ENCODE results near the gene C11orf58.

Gene C11orf58

GRCh38 chr11:16783321-16783801, 44.9 kb downstream of the C11orf58 start:
- no peak for TF ChIP-seq GABPA (IDR thresholded peaks at IDR 0.05; ENCODE audit: low read depth)
- TF ChIP-seq POLR2AphosphoS5 (IDR thresholded peaks at IDR 0.05; ENCODE audit: low read depth), result no peak
- TF ChIP-seq REST (IDR thresholded peaks at IDR 0.05; ENCODE audit: insufficient replicate concordance, low read depth), result no peak
- no peak for TF ChIP-seq SPI1 (IDR thresholded peaks at IDR 0.05; ENCODE audit: borderline replicate concordance, low read depth)

GRCh38 chr11:16784097-16784496, 45.6 kb downstream of the C11orf58 start:
- DNase-seq (ENCODE audit: low read depth in 1 of 2, low spot score in 1 of 2), result no peak
- no peak for TF ChIP-seq SPI1 (IDR thresholded peaks at IDR 0.05; ENCODE audit: borderline replicate concordance, low read depth)
- no peak overlapping the region for H3K4me3 ChIP-seq (replicated peaks; ENCODE audit: insufficient read depth, low read length)
- H3K27me3 ChIP-seq (ENCODE audit: insufficient read depth, poor library complexity, severe bottlenecking), result no peaks in the 10 kb centered on the region
- no peak overlapping the region for H3K27ac ChIP-seq (replicated peaks)

More at GRCh38 chr11:16783321-16783801, 44.9 kb downstream of the C11orf58 start:
- DNase-seq (ENCODE audit: low read depth in 1 of 2, low spot score in 1 of 2), result no peak
- no peak overlapping the region for H3K27ac ChIP-seq (replicated peaks)
- no peaks in the 10 kb centered on the region for H3K27me3 ChIP-seq (ENCODE audit: insufficient read depth, poor library complexity, severe bottlenecking)
- H3K4me3 ChIP-seq (replicated peaks; ENCODE audit: insufficient read depth, low read length), result no peak overlapping the region

GRCh38 chr11:16784666-16785065, 46.2 kb downstream of the C11orf58 start:
- no peak for DNase-seq (ENCODE audit: low read depth in 1 of 2, low spot score in 1 of 2)
- Histone ChIP-seq H3K27ac (replicated peaks) (no peak overlapping the region; the same call in 1 of the 2 replicates), H3K27me3 (ENCODE audit: insufficient read depth, poor library complexity, severe bottlenecking) (no peaks in the 10 kb centered on the region), H3K4me3 (replicated peaks; ENCODE audit: insufficient read depth, low read length) (no peak overlapping the region)
- TF ChIP-seq CTCF (IDR thresholded peaks at IDR 0.05; ENCODE audit: insufficient read depth, low read length) (no peak), GABPA (IDR thresholded peaks at IDR 0.05; ENCODE audit: low read depth) (no peak), SPI1 (IDR thresholded peaks at IDR 0.05; ENCODE audit: borderline replicate concordance, low read depth) (no peak), REST (IDR thresholded peaks at IDR 0.05; ENCODE audit: insufficient replicate concordance, low read depth) (no peak), POLR2AphosphoS5 (IDR thresholded peaks at IDR 0.05; ENCODE audit: low read depth) (no peak)

- TF ChIP-seq POLR2AphosphoS5 (IDR thresholded peaks at IDR 0.05; ENCODE audit: low read depth) (no peak), CTCF (IDR thresholded peaks at IDR 0.05; ENCODE audit: insufficient read depth, low read length) (peak; percentile 94)
- peak; percentile 45 to 86 for DNase-seq (ENCODE audit: low read depth in 1 of 2, low spot score in 1 of 2)
- no peaks in the 10 kb centered on the region for H3K27me3 ChIP-seq (ENCODE audit: insufficient read depth, poor library complexity, severe bottlenecking)
- H3K4me3 ChIP-seq (replicated peaks; ENCODE audit: insufficient read depth, low read length), result no peak overlapping the region
- H3K27ac ChIP-seq (replicated peaks), result peak overlapping the region; percentile 45
Observed at GRCh38 chr11:16785520-16786128, 47.2 kb downstream of the C11orf58 start.

GRCh38 chr11:16786131-16786530, 47.7 kb downstream of the C11orf58 start:
- H3K27ac ChIP-seq (replicated peaks), result peak overlapping the region; percentile 45
- TF ChIP-seq POLR2AphosphoS5 (IDR thresholded peaks at IDR 0.05; ENCODE audit: low read depth) (no peak), REST (IDR thresholded peaks at IDR 0.05; ENCODE audit: insufficient replicate concordance, low read depth) (no peak), CTCF (IDR thresholded peaks at IDR 0.05; ENCODE audit: insufficient read depth, low read length) (no peak), SPI1 (IDR thresholded peaks at IDR 0.05; ENCODE audit: borderline replicate concordance, low read depth) (no peak), GABPA (IDR thresholded peaks at IDR 0.05; ENCODE audit: low read depth) (no peak)
- H3K4me3 ChIP-seq (replicated peaks; ENCODE audit: insufficient read depth, low read length), result no peak overlapping the region
- DNase-seq (ENCODE audit: low read depth in 1 of 2, low spot score in 1 of 2), result no peak
- no peaks in the 10 kb centered on the region for H3K27me3 ChIP-seq (ENCODE audit: insufficient read depth, poor library complexity, severe bottlenecking)
